GM19238 (cell line): Measurements from ENCODE around the gene JAKMIP2.
A peak's percentile ranks its signal among the peaks of the same experiment; 100 is the strongest.
"Not testable (repeated sequence)": the region's sequence is repeated elsewhere in the genome, so short reads cannot be mapped to it uniquely, and the experiment has no call there.

Experiments
- DNase-seq: peaks from one replicate; pipeline ENCODE4 v3.0.0; 2011; ENCODE audit warnings: low spot score; ENCODE audit not compliant: insufficient read length

JAKMIP2 gene

GRCh38 chr5:147659166-147659929, 123.2 kb downstream of the JAKMIP2 start:
- DNase-seq: no peak

GRCh38 chr5:147658293-147658932, 124.1 kb downstream of the JAKMIP2 start:
- no peak for DNase-seq

GRCh38 chr5:147648597-147648996, 133.9 kb downstream of the JAKMIP2 start:
- DNase-seq: no peak

- DNase-seq: no peak
Measured at GRCh38 chr5:147645197-147645596, 137.3 kb downstream of the JAKMIP2 start.

GRCh38 chr5:147644460-147644859, 138.1 kb downstream of the JAKMIP2 start:
- DNase-seq: no peak

- DNase-seq: no peak
Measured at GRCh38 chr5:147643142-147643541, 139.4 kb downstream of the JAKMIP2 start.

- no peak for DNase-seq
Measured at GRCh38 chr5:147642666-147643065, 139.9 kb downstream of the JAKMIP2 start.

- no peak for DNase-seq
Measured at GRCh38 chr5:147639321-147639720, 143.2 kb downstream of the JAKMIP2 start.

- DNase-seq: no peak
Measured at GRCh38 chr5:147636729-147636984, 145.9 kb downstream of the JAKMIP2 start.

- no peak for DNase-seq
Measured at GRCh38 chr5:147635882-147636728, 146.4 kb downstream of the JAKMIP2 start.

GRCh38 chr5:147635439-147635838, 147.1 kb downstream of the JAKMIP2 start:
- DNase-seq: not testable (repeated sequence)

- DNase-seq: no peak
Measured at GRCh38 chr5:147633173-147633572, 149.4 kb downstream of the JAKMIP2 start.

GRCh38 chr5:147631428-147632003, 151.0 kb downstream of the JAKMIP2 start:
- no peak for DNase-seq

- no peak for DNase-seq
Measured at GRCh38 chr5:147629196-147629595, 153.3 kb downstream of the JAKMIP2 start.

- DNase-seq: peak; percentile 5
Measured at GRCh38 chr5:147628058-147628895, 154.3 kb downstream of the JAKMIP2 start.

GRCh38 chr5:147626464-147626863, 156.1 kb downstream of the JAKMIP2 start:
- DNase-seq: no peak

GRCh38 chr5:147621016-147621415, 161.5 kb downstream of the JAKMIP2 start:
- no peak for DNase-seq

- no peak for DNase-seq
Measured at GRCh38 chr5:147619281-147619878, 163.1 kb downstream of the JAKMIP2 start.

GRCh38 chr5:147617711-147618350, 164.7 kb downstream of the JAKMIP2 start:
- no peak for DNase-seq

GRCh38 chr5:147617191-147617606, 165.3 kb downstream of the JAKMIP2 start:
- no peak for DNase-seq
